A673 (cell line): ENCODE measurements around the gene PMFBP1.

Experiments
- CTCF ChIP-seq: fragments of 300-800, 200-600 bp; sonication (generic); conservative IDR thresholded peaks from 2 replicates; pipeline ENCODE4 v1.5.1; 2017; ENCODE audit warnings: low read depth, mild to moderate bottlenecking, antibody characterized with exemption, low read length, moderate library complexity, mixed read lengths
- EZH2 ChIP-seq: fragments of 200-600 bp; sonication (generic); IDR thresholded peaks from 2 replicates; pipeline ENCODE4 v1.6.1; 2017; ENCODE audit warnings: borderline replicate concordance, low read depth, mild to moderate bottlenecking, mixed read lengths, antibody characterized with exemption, low read length; ENCODE audit not compliant: poor library complexity, severe bottlenecking

- no peak for TF ChIP-seq CTCF
- TF ChIP-seq EZH2: no peak
Measured at GRCh38 chr16:72093448-72094265, 78.3 kb downstream of the PMFBP1 start, which contains the start of the genes DHX38 and TXNL4B.
